HepG2 (cell line): Measurements from ENCODE around the gene RNASE8. TPM values are rescaled to one million over a fixed set of nuclear protein-coding genes. Genes with fewer than 3 reads are reported as not detected.
A peak's percentile ranks its signal among the peaks of the same experiment; 100 is the strongest.

Experiments used
- EED ChIP-seq: sonication (generic); formaldehyde crosslinking; IDR thresholded peaks from 2 replicates; pipeline ENCODE4 v1.5.0; 2020; ENCODE audit warnings: mild to moderate bottlenecking, missing genetic modification reagents
- FOXO1 ChIP-seq: sonication (generic); formaldehyde crosslinking; IDR thresholded peaks from 2 replicates; pipeline ENCODE4 v1.4.0; 2020; ENCODE audit warnings: missing genetic modification reagents
- KDM1A ChIP-seq: IDR thresholded peaks from 2 replicates; pipeline ENCODE4 v1.6.1; 2016; ENCODE audit warnings: missing compliant biosample characterization
- KDM5B ChIP-seq: sonication (generic); formaldehyde crosslinking; IDR thresholded peaks from 2 replicates; pipeline ENCODE4 v1.4.0; 2020; ENCODE audit warnings: missing genetic modification reagents, mild to moderate bottlenecking, borderline replicate concordance
- MAFF ChIP-seq: IDR thresholded peaks from 2 replicates; pipeline ENCODE4 v1.6.1; 2011; ENCODE audit warnings: low read depth, low read length, improper control_type of control experiment
- PHF21A ChIP-seq: sonication (generic); formaldehyde crosslinking; IDR thresholded peaks from 2 replicates; pipeline ENCODE4 v1.5.0; 2020; ENCODE audit warnings: mild to moderate bottlenecking, missing genetic modification reagents
- SP5 ChIP-seq: IDR thresholded peaks from 2 replicates; pipeline ENCODE4 v1.6.1; 2016; ENCODE audit warnings: low read depth, borderline replicate concordance
- SSRP1 ChIP-seq: IDR thresholded peaks from 2 replicates; pipeline ENCODE4 v1.6.1; 2016; ENCODE audit warnings: control low read depth
- TMF1 ChIP-seq: sonication (generic); formaldehyde crosslinking; IDR thresholded peaks from 2 replicates; pipeline ENCODE4 v1.8.1; 2022; ENCODE audit warnings: low read depth, missing genetic modification reagents
- ZBTB1 ChIP-seq: sonication (generic); formaldehyde crosslinking; IDR thresholded peaks from 2 replicates; pipeline ENCODE4 v1.4.0; 2020; ENCODE audit warnings: missing genetic modification reagents, borderline replicate concordance
- ZFX ChIP-seq: sonication (generic); formaldehyde crosslinking; IDR thresholded peaks from 2 replicates; pipeline ENCODE4 v1.4.0; 2020; ENCODE audit warnings: mild to moderate bottlenecking, low read depth, missing genetic modification reagents, moderate library complexity
- ZFY ChIP-seq: sonication (generic); formaldehyde crosslinking; IDR thresholded peaks from 2 replicates; pipeline ENCODE4 v1.4.0; 2020; ENCODE audit warnings: missing genetic modification reagents
- ZNF124 ChIP-seq: sonication (generic); formaldehyde crosslinking; IDR thresholded peaks from 2 replicates; pipeline ENCODE4 v1.4.0; 2020; ENCODE audit warnings: missing genetic modification reagents
- ZNF180 ChIP-seq: sonication (generic); formaldehyde crosslinking; IDR thresholded peaks from 2 replicates; pipeline ENCODE4 v1.4.0; 2020; ENCODE audit warnings: low read depth, missing genetic modification reagents, borderline replicate concordance
- ZNF225 ChIP-seq: sonication (generic); formaldehyde crosslinking; IDR thresholded peaks from 2 replicates; pipeline ENCODE4 v1.4.0; 2020; ENCODE audit warnings: mild to moderate bottlenecking, missing genetic modification reagents
- ZNF264 ChIP-seq: sonication (generic); formaldehyde crosslinking; IDR thresholded peaks from 2 replicates; pipeline ENCODE4 v1.4.0; 2020; ENCODE audit warnings: missing genetic modification reagents
- ZNF383 ChIP-seq: sonication (generic); formaldehyde crosslinking; IDR thresholded peaks from 2 replicates; pipeline ENCODE4 v1.4.0; 2020; ENCODE audit warnings: missing genetic modification reagents, mild to moderate bottlenecking, borderline replicate concordance
- ZNF432 ChIP-seq: sonication (generic); formaldehyde crosslinking; IDR thresholded peaks from 2 replicates; pipeline ENCODE4 v1.5.0; 2020; ENCODE audit warnings: missing genetic modification reagents, mild to moderate bottlenecking, borderline replicate concordance
- ZNF788 ChIP-seq: sonication (generic); formaldehyde crosslinking; IDR thresholded peaks from 2 replicates; pipeline ENCODE4 v1.5.0; 2020; ENCODE audit warnings: mild to moderate bottlenecking, missing genetic modification reagents, borderline replicate concordance
- ZNF816 ChIP-seq: sonication (generic); formaldehyde crosslinking; IDR thresholded peaks from 2 replicates; pipeline ENCODE4 v1.8.0; 2022; ENCODE audit warnings: missing genetic modification reagents, mild to moderate bottlenecking, borderline replicate concordance
- polyA plus RNA-seq, 8 experiments: library from polyadenylated mRNA; depleted of rRNA in 3 of 8; stranded (reverse) in 7 of 8; unstranded in 1 of 8; fragments of >200 nt; fragmentation: Illumina TruSeq in 4 of 8; extraction: Trizol in 4 of 8; gene quantifications; 2 replicates each; pipeline versions ENCODE4 v1.2.1 to v1.2.3, GENCODE V29; 2011 to 2016; ENCODE audit warnings: low read depth in 4 of 8, missing spikeins in 1 of 8, mixed read lengths in 1 of 8; ENCODE audit not compliant: insufficient read depth in 1 of 8
- total RNA-seq, 5 experiments: library from RNA; depleted of rRNA; stranded (reverse); fragments of >200 nt; fragmentation: Illumina TruSeq; extraction: Trizol; gene quantifications; 2 replicates each; pipeline ENCODE4 v1.2.3, GENCODE V29; 2016; ENCODE audit warnings: low read depth in 1 of 5
- TF ChIP-seq, protein P1 (sequence below): sonication (generic); formaldehyde crosslinking; IDR thresholded peaks from 2 replicates; pipeline ENCODE4 v1.5.1; 2020; ENCODE audit warnings: mild to moderate bottlenecking, missing genetic modification reagents, moderate library complexity
- TF ChIP-seq, protein P2 (sequence below): sonication (generic); formaldehyde crosslinking; IDR thresholded peaks from 2 replicates; pipeline ENCODE4 v1.4.0; 2020; ENCODE audit warnings: low read depth, mild to moderate bottlenecking, missing genetic modification reagents
- TF ChIP-seq, protein P3 (sequence below): sonication (generic); formaldehyde crosslinking; IDR thresholded peaks from 2 replicates; pipeline ENCODE4 v1.4.0; 2020; ENCODE audit warnings: missing genetic modification reagents, mild to moderate bottlenecking, borderline replicate concordance

RNASE8 gene
- total and polyA plus RNA-seq, 2 of the 13 experiments (the other 11 are each of a cell fraction or from before 2014, with no cell fraction given), result not detected

DNA sequence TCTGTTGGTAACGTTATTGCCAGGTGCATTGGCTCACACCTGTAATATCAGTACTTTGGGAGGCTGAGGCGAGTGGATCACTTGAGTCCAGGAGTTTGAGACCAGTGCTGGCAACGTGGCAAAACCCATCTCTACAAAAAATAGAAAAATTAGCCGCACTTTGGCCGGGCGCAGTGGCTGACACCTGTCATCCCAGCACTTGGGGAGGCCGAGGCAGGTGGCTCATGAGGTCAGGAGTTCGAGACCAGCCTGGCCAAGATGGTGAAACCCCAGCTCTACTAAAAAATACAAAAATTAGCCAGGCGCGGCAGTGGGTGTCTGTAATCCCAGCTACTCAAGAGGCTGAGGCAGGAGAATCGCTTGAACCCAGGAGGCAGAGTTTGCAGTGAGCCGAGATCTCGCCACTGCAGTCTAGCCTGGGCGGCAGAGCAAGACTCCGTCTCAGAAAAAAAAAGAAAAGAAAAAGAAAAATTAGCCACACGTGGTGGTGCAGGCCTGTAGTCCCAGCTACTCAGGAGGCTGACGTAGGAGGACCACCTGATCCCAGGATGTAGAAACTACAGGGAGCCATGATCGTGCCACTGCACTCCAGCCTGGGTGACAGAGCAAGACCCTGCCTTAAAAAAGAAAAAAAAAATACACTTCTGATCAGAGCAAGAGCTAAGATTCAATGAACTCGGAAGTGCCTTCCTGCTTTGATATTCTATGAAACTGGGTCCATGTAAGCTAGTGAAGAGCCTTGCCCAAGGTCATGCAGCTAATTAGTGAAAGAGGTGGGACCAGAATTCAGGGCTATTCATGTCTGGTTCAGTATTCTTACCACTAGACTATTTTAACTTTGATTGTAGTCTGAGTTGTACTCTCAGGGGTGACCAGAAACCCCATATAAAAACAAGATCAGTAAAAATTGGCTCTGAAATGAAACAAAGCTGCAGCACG, 4.2 kb upstream of the RNASE8 start (continued):
- no peak for TF ChIP-seq ZNF383 (CRISPR knock-in tag)
- no peak for TF ChIP-seq PHF21A
- TF ChIP-seq, protein P1, sequence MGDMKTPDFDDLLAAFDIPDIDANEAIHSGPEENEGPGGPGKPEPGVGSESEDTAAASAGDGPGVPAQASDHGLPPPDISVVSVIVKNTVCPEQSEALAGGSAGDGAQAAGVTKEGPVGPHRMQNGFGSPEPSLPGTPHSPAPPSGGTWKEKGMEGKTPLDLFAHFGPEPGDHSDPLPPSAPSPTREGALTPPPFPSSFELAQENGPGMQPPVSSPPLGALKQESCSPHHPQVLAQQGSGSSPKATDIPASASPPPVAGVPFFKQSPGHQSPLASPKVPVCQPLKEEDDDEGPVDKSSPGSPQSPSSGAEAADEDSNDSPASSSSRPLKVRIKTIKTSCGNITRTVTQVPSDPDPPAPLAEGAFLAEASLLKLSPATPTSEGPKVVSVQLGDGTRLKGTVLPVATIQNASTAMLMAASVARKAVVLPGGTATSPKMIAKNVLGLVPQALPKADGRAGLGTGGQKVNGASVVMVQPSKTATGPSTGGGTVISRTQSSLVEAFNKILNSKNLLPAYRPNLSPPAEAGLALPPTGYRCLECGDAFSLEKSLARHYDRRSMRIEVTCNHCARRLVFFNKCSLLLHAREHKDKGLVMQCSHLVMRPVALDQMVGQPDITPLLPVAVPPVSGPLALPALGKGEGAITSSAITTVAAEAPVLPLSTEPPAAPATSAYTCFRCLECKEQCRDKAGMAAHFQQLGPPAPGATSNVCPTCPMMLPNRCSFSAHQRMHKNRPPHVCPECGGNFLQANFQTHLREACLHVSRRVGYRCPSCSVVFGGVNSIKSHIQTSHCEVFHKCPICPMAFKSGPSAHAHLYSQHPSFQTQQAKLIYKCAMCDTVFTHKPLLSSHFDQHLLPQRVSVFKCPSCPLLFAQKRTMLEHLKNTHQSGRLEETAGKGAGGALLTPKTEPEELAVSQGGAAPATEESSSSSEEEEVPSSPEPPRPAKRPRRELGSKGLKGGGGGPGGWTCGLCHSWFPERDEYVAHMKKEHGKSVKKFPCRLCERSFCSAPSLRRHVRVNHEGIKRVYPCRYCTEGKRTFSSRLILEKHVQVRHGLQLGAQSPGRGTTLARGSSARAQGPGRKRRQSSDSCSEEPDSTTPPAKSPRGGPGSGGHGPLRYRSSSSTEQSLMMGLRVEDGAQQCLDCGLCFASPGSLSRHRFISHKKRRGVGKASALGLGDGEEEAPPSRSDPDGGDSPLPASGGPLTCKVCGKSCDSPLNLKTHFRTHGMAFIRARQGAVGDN (CRISPR knock-in tag), result peak; percentile 72
- TF ChIP-seq, protein P2, sequence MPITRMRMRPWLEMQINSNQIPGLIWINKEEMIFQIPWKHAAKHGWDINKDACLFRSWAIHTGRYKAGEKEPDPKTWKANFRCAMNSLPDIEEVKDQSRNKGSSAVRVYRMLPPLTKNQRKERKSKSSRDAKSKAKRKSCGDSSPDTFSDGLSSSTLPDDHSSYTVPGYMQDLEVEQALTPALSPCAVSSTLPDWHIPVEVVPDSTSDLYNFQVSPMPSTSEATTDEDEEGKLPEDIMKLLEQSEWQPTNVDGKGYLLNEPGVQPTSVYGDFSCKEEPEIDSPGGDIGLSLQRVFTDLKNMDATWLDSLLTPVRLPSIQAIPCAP (CRISPR knock-in tag), result no peak
- TF ChIP-seq KDM5B (CRISPR knock-in tag), result peak; percentile 26; the same call in 1 of the 2 replicates
- TF ChIP-seq SSRP1 (CRISPR knock-in tag), result no peak
- no peak for TF ChIP-seq KDM1A (CRISPR knock-in tag)
- TF ChIP-seq ZNF432, result no peak
- TF ChIP-seq ZFY, result peak; percentile 33; the same call in 1 of the 2 replicates
- 0 out of 2 replicates have a peak, but pooled peaks have one; percentile 5 for TF ChIP-seq ZFX
- TF ChIP-seq MAFF, result no peak
- no peak for TF ChIP-seq FOXO1 (CRISPR knock-in tag)
- no peak for TF ChIP-seq TMF1 (CRISPR knock-in tag)
- no peak for TF ChIP-seq ZNF124
- TF ChIP-seq SP5 (CRISPR knock-in tag), result no peak
- no peak for TF ChIP-seq ZNF180 (CRISPR knock-in tag)
- no peak for TF ChIP-seq ZNF788
- TF ChIP-seq ZNF225 (CRISPR knock-in tag), result peak; percentile 64; the same call in 1 of the 2 replicates
- TF ChIP-seq, protein P3, sequence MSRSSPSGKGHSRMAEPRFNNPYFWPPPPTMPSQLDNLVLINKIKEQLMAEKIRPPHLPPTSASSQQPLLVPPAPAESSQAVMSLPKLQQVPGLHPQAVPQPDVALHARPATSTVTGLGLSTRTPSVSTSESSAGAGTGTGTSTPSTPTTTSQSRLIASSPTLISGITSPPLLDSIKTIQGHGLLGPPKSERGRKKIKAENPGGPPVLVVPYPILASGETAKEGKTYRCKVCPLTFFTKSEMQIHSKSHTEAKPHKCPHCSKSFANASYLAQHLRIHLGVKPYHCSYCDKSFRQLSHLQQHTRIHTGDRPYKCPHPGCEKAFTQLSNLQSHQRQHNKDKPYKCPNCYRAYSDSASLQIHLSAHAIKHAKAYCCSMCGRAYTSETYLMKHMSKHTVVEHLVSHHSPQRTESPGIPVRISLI, result peak; percentile 59; the same call in 1 of the 2 replicates
- peak; percentile 15; the same call in 1 of the 2 replicates for TF ChIP-seq ZNF264 (CRISPR knock-in tag)
- TF ChIP-seq ZNF816 (CRISPR knock-in tag), result 0 out of 2 replicates have a peak, but pooled peaks have one; percentile 5
- TF ChIP-seq EED (CRISPR knock-in tag), result no peak
- TF ChIP-seq ZBTB1 (CRISPR knock-in tag), result no peak
